ENCODE measurements around the gene LPCAT1.
A peak's percentile ranks its signal among the peaks of the same experiment; 100 is the strongest.
"Not testable (repeated sequence)": the region's sequence is repeated elsewhere in the genome, so short reads cannot be mapped to it uniquely, and the experiment has no call there.

LPCAT1 gene

DNA sequence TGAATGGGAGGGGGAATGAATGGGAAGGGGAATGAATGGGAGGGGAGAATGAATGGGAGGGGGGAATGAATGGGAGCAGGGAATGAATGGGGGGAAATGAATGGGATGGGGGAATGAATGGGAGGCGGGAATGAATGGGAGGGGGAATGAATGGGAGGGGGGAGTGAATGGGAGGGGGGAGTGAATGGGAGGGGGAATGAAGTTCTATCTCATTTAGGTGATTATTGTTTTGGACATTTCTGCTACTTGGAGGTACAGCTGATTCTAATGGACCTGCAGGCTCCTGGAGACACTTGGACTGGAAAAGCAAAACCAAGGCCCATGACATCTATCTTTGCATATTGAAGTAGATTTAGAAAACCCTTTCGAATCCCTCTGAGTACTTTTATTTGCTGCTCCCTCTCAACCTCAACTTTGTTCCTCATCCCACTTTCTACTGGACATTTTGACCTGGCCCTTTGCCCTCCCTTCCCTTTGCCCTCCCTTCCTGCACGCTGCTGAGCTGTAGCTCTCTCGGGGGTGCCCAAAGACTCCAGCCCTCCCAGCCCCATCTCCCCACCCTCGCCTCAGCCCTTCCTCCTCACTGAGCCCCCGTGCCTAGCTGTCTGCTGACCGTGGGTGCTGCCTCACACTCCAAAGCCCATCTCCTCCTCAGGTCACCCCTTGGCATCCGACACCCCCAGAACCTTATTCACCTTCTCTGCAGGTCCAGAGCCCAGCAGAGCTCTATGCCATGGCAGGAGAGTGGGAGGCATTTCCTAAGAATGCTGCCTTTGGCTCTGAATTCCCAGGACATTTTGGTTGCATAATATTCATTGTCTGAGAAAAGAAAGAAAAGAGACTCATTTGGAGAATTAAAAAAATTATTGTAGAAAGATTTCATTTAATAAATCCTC lies 19.9 kb upstream of the LPCAT1 start:
- no peak for TF ChIP-seq JUND (IDR thresholded peaks at IDR 0.05; ENCODE audit: low read depth)
- DNase-seq (ENCODE audit: low read depth in 1 of 2, low spot score in 1 of 2): no peak
- in situ Hi-C loops (cut with HindIII; ENCODE audit: low pct_unique_long_range_greater_than_20kb, low sequenced_read_pairs): no loop called here

DNA sequence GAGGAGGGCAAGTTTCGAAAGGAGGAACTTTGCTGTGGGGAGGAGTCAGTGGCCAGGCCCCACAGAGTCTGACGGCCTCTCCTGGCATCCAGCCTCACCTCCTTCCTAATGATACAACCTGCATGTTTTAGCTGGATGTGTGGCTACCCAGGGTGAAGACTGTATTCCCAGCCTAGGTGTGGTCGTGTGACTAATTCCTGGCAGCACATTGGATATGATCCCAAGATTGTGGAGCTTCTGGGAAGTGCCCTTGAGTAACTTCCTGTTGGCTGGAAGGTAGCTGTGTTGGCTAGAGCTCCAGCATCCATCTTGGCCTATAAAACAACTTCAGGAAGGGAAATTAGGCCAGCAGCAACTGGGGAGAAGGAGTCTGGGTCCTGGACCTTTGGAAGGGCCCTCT lies 19.0 kb upstream of the LPCAT1 start:
- no peak for TF ChIP-seq JUND (IDR thresholded peaks at IDR 0.05; ENCODE audit: low read depth)
- peak in 1 of 2 experiments; percentile 60 for DNase-seq (ENCODE audit: low read depth in 1 of 2, low spot score in 1 of 2)
- in situ Hi-C loops (cut with HindIII; ENCODE audit: low pct_unique_long_range_greater_than_20kb, low sequenced_read_pairs): no loop called here

DNA sequence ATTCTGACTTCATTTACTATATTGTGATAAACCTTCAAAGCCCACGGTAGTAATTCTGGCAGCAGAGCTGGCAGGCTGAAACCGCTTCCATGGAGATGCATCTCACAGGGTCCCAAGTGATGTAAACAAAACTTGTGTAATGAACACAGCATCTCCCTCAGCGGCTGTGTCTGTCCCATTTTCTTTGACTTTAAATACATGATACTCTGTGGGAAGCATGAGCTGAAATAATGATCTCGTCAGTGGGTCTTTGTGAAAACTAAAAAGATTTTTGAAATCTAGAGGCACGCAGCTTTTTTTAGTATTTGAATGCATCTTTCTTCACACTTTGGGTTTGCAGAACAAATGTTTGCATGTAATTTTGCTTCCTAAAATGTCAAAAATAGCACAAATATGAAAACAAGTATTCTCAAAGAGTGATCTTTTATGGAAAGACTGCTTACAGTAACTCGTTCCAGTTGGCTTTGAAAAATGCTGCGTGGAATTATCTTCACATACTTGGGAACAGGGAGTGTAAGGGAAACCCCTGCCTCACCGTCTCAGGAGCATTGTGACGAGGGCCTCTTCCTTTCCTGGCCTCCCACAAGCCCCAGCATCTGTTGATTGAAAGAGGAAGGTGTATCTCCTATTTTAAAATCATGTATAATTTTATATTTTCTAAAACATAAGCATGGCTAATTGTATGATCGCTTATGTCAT lies 18.1 kb upstream of the LPCAT1 start:
- DNase-seq (ENCODE audit: low read depth in 1 of 2, low spot score in 1 of 2): no peak
- in situ Hi-C loops (cut with HindIII; ENCODE audit: low pct_unique_long_range_greater_than_20kb, low sequenced_read_pairs): no loop called here
- no peak for TF ChIP-seq JUND (IDR thresholded peaks at IDR 0.05; ENCODE audit: low read depth)

DNA sequence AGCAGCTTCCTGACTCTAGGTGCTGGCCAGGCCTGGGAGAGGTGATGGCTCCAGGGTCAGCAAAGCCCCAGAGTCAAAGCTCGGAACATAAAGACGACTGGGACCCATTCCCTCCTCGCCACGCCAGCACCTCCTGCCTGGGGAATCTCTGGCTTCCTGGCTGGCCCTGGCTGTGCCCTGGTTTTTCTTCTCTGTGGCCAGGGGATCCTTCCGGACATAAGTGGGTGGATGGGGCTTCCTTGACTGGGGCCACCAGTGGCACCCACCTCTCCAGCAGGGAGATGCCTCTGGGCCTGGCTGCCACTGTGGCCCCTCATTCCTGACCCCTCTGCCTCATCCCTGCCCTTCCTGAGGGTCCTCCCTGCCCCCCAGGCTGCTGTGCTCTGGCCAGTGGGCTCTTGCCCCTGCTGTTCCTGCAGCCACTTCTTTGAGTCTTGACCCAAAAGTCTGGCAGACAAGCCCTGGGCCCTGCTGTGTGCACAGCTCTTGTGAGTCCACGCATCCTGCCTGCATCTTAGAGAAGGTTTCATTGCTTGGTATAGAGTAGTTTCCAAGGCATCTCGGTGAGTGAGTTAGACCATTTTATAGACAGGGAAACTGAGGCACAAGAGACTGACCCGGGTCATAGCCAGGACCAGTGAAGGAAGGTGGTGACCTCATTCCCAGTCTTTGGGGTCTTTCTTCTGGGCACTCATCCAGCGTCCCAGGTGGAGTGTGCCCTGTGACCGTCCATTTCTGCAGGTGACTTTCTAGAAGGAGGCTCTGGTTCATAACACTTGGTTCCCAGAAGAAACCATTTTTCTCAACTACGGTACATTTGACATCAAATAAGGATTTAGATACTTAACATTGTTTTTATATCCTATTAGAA lies 17.3 kb upstream of the LPCAT1 start:
- no peak for TF ChIP-seq JUND (IDR thresholded peaks at IDR 0.05; ENCODE audit: low read depth)
- in situ Hi-C loops (cut with HindIII; ENCODE audit: low pct_unique_long_range_greater_than_20kb, low sequenced_read_pairs): no loop called here
- DNase-seq (ENCODE audit: low read depth in 1 of 2, low spot score in 1 of 2): no peak

DNA sequence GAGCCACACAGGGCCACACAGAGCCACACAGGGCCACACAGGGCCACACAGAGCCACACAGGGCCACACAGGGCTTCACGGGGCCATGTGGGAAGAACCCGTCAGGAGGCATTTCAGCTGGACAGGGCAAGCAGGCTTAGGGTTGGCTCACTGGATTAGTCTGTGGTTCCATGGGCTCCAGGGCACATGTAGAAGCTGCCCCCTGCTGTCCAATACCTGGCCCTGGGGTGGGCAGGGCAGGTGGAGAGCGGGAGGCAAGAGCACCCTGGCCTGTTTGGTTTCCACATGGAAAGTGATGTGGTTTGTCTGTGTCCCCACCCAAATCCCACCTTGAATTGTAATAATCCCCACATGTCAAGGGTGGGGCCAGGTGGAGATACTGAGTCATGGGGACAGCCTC lies 16.4 kb upstream of the LPCAT1 start:
- in situ Hi-C loops (cut with HindIII; ENCODE audit: low pct_unique_long_range_greater_than_20kb, low sequenced_read_pairs): no loop called here
- peak in 1 of 2 experiments; percentile 42 for DNase-seq (ENCODE audit: low read depth in 1 of 2, low spot score in 1 of 2)

DNA sequence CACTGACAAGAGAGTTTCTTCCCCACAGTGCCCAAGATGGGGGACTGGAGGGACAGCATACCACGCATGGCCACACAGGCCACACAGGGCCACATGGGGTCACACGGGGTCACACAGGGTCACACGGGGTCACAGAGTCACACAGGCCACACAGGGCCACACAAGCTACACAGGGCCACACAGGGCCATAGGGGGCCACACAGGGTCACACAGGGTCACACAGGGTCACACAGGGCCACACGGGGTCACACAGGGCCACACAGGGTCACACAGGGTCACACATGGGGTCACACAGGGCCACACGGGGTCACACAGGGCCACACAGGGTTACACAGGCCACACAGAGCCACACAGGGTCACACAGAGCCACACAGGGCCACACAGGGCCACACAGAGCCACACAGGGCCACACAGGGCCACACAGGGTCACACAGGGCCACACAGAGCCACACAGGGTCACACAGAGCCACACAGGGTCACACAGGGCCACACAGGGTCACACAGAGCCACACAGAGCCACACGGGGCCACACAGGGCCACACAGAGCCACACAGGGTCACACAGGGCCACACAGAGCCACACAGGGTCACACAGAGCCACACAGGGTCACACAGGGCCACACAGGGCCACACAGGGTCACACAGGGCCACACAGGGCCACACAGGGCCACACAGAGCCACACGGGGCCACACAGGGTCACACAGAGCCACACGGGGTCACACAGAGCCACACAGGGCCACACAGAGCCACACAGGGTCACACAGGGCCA lies 15.8 kb upstream of the LPCAT1 start:
- in situ Hi-C loops (cut with HindIII; ENCODE audit: low pct_unique_long_range_greater_than_20kb, low sequenced_read_pairs); DNase-seq (ENCODE audit: low read depth in 1 of 2, low spot score in 1 of 2): not testable (repeated sequence)

More for the DNA sequence above, 16.4 kb upstream of the LPCAT1 start:
- TF ChIP-seq JUND (IDR thresholded peaks at IDR 0.05; ENCODE audit: low read depth): no peak

DNA sequence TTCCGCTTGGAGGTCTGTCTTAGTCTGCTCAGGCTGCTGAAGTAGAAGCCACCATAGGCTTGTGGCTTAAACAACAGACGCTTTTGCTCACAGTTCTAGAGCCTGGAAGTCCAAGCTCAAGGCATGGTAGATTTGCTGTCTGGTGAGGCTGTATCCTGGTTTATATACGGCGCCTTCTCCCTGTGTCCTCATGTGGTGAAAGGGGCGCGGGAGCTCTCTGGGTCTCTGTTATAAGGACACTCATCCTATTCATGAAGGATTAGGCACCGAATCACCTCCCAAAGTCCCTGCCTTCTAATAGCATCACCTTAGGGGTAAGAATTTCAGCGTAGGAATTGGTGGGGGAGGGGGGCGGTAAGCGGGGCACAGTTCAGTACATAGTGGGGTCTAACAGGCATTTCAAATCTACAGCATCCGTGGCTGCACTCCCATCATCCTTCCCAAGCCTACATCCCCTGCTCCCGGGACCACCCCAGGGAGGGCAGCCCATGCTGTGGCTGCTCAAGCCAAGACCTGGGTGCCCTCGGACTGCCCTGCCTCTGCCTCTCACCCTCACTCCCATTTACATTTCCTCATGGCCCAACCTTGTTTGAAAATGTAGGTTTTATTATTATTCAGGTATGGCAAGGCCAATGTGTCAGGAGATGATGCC lies 15.1 kb upstream of the LPCAT1 start:
- in situ Hi-C loops (cut with HindIII; ENCODE audit: low pct_unique_long_range_greater_than_20kb, low sequenced_read_pairs): no loop called here
- no peak for DNase-seq (ENCODE audit: low read depth in 1 of 2, low spot score in 1 of 2)
- no peak for TF ChIP-seq JUND (IDR thresholded peaks at IDR 0.05; ENCODE audit: low read depth)

DNA sequence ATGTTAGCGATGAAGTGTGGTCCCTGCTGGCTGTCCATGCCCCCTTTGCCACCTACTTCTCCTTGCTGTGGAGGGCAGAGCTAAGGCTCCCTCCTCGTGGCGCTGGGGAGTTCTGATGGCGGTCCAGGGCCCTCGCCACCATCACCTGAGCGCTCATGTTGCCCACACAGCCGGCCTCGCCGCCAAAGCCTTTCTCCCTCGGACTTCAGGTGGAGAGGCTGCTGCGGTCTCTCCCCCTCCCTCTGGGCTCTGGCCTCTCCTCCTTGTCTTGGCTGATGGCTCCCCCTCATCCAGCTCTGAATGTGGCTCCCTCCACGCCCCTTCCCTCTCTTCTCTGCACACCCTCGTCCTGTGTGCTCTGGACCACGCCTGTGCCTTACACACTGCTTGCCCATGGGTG lies 14.5 kb upstream of the LPCAT1 start:
- DNase-seq (ENCODE audit: low read depth in 1 of 2, low spot score in 1 of 2): no peak
- TF ChIP-seq JUND (IDR thresholded peaks at IDR 0.05; ENCODE audit: low read depth): no peak
- in situ Hi-C loops (cut with HindIII; ENCODE audit: low pct_unique_long_range_greater_than_20kb, low sequenced_read_pairs): no loop called here

DNA sequence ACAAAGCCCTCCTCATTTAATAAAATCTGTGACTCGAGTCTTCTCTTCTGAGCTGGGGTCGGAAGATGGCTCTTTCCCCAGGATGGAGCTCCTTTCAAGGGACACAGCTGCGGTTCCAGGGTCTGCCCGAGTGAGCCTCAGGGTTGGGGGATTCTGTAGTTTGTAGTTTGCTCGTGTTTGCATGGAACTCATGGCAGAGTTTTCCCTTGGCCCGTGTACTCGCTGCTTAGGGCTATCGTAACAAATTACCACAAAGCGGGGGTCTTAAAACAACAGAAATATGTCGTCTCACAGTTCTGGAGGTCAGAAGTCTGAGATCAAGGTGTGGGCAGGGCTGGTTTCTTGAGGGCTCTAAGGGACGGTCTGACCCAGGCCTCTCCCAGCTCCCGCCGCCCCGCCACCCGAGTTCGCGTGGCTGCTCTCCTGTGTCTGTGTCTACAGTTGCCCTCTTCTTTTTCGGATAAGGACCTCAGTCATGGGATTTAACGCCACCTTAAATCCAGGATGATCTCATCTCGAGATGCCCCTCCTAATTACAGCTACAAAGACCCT lies 13.9 kb upstream of the LPCAT1 start:
- in situ Hi-C loops (cut with HindIII; ENCODE audit: low pct_unique_long_range_greater_than_20kb, low sequenced_read_pairs): no loop called here
- DNase-seq (ENCODE audit: low read depth in 1 of 2, low spot score in 1 of 2): no peak
- no peak for TF ChIP-seq JUND (IDR thresholded peaks at IDR 0.05; ENCODE audit: low read depth)

DNA sequence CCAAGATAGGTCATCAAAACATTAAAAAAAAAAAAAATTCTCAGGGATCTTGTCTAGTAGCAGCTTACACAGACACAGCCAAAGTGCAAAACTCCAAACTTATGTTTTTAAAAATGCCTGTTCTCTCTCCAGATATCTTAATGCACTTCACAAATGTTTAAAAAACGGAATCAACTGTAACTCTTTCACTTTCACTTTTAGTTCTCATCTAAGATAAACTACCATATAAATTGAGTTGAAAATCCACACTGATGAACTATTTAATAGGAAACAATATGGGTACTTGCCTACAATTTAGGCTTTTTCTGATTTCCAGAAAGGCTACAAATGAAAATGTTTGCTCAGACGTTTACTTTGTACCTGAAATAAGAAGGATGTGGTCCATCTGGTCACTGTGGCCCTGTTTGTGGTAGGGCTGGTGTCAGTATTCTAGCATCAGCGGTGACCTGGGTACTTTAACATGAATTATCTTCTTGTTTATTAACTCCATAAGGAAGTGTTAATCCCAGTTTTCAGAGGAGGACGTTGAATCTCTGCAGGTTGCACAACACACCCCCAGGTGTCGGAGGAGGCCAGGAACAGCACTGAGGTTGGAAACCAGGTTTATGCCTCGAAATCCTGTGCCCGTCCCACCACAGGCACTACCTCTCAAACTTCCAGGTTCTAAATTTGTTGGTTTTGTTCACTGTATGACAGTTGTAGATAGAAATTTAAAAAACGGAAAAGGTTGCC lies 13.3 kb upstream of the LPCAT1 start:
- in situ Hi-C loops (cut with HindIII; ENCODE audit: low pct_unique_long_range_greater_than_20kb, low sequenced_read_pairs): no loop called here
- peak in 1 of 2 experiments; percentile 28 for DNase-seq (ENCODE audit: low read depth in 1 of 2, low spot score in 1 of 2)
- TF ChIP-seq JUND (IDR thresholded peaks at IDR 0.05; ENCODE audit: low read depth): no peak
